A673 (cell line): ENCODE results near the gene P2RY12. TPM values are rescaled to one million over a fixed set of nuclear protein-coding genes. Genes with fewer than 3 reads are reported as not detected.
A peak's percentile ranks its signal among the peaks of the same experiment; 100 is the strongest.

Source experiments
- BruUV-seq: library from RNA; stranded (reverse); fragments of 400-500 nt; replicated peaks from 2 replicates; lab custom pipeline; 2021; lab: Mats Ljungman, UMichigan
- CTCF ChIA-PET: fragments of 300-600 bp; sonication (Branson Sonifier 250); formaldehyde crosslinking; loops from one replicate; lab custom pipeline; 2022; ENCODE audit warnings: antibody characterized with exemption; lab: Charles Lee
- POLR2A ChIA-PET: fragments of 300-600 bp; sonication (Branson Sonifier 250); formaldehyde crosslinking; loops from one replicate; lab custom pipeline; 2022; ENCODE audit warnings: antibody characterized with exemption; ENCODE audit not compliant: low non-redundant PET; lab: Charles Lee
- DNase-seq: peaks from one replicate; pipeline ENCODE4 v3.0.0-alpha.2; 2015; ENCODE audit warnings: low spot score
- H3K27ac ChIP-seq: fragments of 200-600 bp; sonication (generic); 2 replicates; pipeline ENCODE4 v1.5.1; 2016; ENCODE audit warnings: mixed run types, low read depth, mild to moderate bottlenecking, mixed read lengths, antibody characterized with exemption, low read length; ENCODE audit not compliant: poor library complexity, severe bottlenecking
- H3K27me3 ChIP-seq: fragments of 200-600 bp; sonication (generic); replicated peaks from 2 replicates; pipeline ENCODE4 v1.6.1; 2017; ENCODE audit warnings: mixed run types, low read depth, mild to moderate bottlenecking, mixed read lengths, antibody characterized with exemption, low read length; ENCODE audit not compliant: insufficient read depth, poor library complexity
- H3K36me3 ChIP-seq: fragments of 200-600 bp; sonication (generic); 2 replicates; pipeline ENCODE4 v1.6.1; 2016; ENCODE audit warnings: mixed run types, mild to moderate bottlenecking, mixed read lengths, antibody characterized with exemption, low read length; ENCODE audit not compliant: insufficient read depth, poor library complexity, severe bottlenecking
- H3K4me1 ChIP-seq: fragments of 200-600 bp; sonication (generic); 2 replicates; pipeline ENCODE4 v1.6.1; 2017; ENCODE audit warnings: mixed run types, mild to moderate bottlenecking, mixed read lengths, antibody characterized with exemption, low read length; ENCODE audit not compliant: insufficient read depth, poor library complexity, severe bottlenecking
- H3K4me3 ChIP-seq: fragments of 200-600 bp; sonication (generic); 2 replicates; pipeline ENCODE4 v1.5.1; 2016; ENCODE audit warnings: low read depth, mixed run types, mild to moderate bottlenecking, mixed read lengths, low read length; ENCODE audit not compliant: poor library complexity, severe bottlenecking
- H3K9me3 ChIP-seq: fragments of 200-600 bp; sonication (generic); 2 replicates; pipeline ENCODE4 v1.6.1; 2016; ENCODE audit warnings: mixed run types, low read depth, mild to moderate bottlenecking, mixed read lengths, antibody characterized with exemption, low read length; ENCODE audit not compliant: poor library complexity, severe bottlenecking
- EZH2 ChIP-seq: fragments of 200-600 bp; sonication (generic); IDR thresholded peaks from 2 replicates; pipeline ENCODE4 v1.6.1; 2017; ENCODE audit warnings: borderline replicate concordance, low read depth, mild to moderate bottlenecking, mixed read lengths, antibody characterized with exemption, low read length; ENCODE audit not compliant: poor library complexity, severe bottlenecking
- intact Hi-C: fragments of 100-400 bp; cut with micrococcal nuclease; formaldehyde crosslinking; loops from one replicate; pipeline ENCODE4 v1.10.0; 2022; ENCODE audit not compliant: unreplicated experiment
- total RNA-seq: library from RNA; stranded (reverse); gene quantifications from 2 replicates; pipeline ENCODE4 v1.2.3, GENCODE V29; 2021
- TF ChIP-seq, protein P1 (sequence below): fragments of 300-800, 200-600 bp; sonication (generic); conservative IDR thresholded peaks from 2 replicates; pipeline ENCODE4 v1.5.1; 2017; ENCODE audit warnings: low read depth, mild to moderate bottlenecking, antibody characterized with exemption, low read length, moderate library complexity, mixed read lengths

The P2RY12 gene
- total RNA-seq, 1 experiment from 2014 or later, result not detected

- POLR2A ChIA-PET, result no interaction called here
- no peaks in the 10 kb centered on the region for H3K27me3 ChIP-seq
- no peaks in the 10 kb centered on the region for H3K9me3 ChIP-seq
- H3K27ac ChIP-seq, result no peak overlapping the region
- H3K4me1 ChIP-seq, result peaks cover 7% of the 10 kb centered on the region
- intact Hi-C loops, result no loop called here
- peak; percentile 69 for DNase-seq
- TF ChIP-seq, protein P1, sequence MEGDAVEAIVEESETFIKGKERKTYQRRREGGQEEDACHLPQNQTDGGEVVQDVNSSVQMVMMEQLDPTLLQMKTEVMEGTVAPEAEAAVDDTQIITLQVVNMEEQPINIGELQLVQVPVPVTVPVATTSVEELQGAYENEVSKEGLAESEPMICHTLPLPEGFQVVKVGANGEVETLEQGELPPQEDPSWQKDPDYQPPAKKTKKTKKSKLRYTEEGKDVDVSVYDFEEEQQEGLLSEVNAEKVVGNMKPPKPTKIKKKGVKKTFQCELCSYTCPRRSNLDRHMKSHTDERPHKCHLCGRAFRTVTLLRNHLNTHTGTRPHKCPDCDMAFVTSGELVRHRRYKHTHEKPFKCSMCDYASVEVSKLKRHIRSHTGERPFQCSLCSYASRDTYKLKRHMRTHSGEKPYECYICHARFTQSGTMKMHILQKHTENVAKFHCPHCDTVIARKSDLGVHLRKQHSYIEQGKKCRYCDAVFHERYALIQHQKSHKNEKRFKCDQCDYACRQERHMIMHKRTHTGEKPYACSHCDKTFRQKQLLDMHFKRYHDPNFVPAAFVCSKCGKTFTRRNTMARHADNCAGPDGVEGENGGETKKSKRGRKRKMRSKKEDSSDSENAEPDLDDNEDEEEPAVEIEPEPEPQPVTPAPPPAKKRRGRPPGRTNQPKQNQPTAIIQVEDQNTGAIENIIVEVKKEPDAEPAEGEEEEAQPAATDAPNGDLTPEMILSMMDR, result peak; percentile 90
- no peak for TF ChIP-seq EZH2
- H3K36me3 ChIP-seq, result no peaks in the 10 kb centered on the region
- no TSS peak for BruUV-seq
- H3K4me3 ChIP-seq, result no peak overlapping the region
- CTCF ChIA-PET, result interaction anchor here (0.5 to 1.6 kb wide), 5 partner anchors 10 to 459 kb away, joined by 3 to 9 read pairs (median 3); no protein-coding TSS in a partner anchor
Observed at GRCh38 chr3:151379083-151379734, 5.3 kb downstream of the P2RY12 start.

GRCh38 chr3:151377768-151378385 lies 6.7 kb downstream of the P2RY12 start:
- no peaks in the 10 kb centered on the region for H3K27me3 ChIP-seq
- CTCF ChIA-PET, result interaction anchor here (0.6 kb wide), 1 partner anchor 71 kb away, joined by 3 read pairs; no protein-coding TSS in a partner anchor
- no peak for DNase-seq
- H3K36me3 ChIP-seq, result no peaks in the 10 kb centered on the region
- POLR2A ChIA-PET, result no interaction called here
- no peak for TF ChIP-seq EZH2
- TF ChIP-seq, protein P1, result no peak
- H3K4me1 ChIP-seq, result no peaks in the 10 kb centered on the region
- H3K27ac ChIP-seq, result no peak overlapping the region
- intact Hi-C loops, result no loop called here
- H3K4me3 ChIP-seq, result no peak overlapping the region
- no peaks in the 10 kb centered on the region for H3K9me3 ChIP-seq
- BruUV-seq, result no TSS peak

DNA sequence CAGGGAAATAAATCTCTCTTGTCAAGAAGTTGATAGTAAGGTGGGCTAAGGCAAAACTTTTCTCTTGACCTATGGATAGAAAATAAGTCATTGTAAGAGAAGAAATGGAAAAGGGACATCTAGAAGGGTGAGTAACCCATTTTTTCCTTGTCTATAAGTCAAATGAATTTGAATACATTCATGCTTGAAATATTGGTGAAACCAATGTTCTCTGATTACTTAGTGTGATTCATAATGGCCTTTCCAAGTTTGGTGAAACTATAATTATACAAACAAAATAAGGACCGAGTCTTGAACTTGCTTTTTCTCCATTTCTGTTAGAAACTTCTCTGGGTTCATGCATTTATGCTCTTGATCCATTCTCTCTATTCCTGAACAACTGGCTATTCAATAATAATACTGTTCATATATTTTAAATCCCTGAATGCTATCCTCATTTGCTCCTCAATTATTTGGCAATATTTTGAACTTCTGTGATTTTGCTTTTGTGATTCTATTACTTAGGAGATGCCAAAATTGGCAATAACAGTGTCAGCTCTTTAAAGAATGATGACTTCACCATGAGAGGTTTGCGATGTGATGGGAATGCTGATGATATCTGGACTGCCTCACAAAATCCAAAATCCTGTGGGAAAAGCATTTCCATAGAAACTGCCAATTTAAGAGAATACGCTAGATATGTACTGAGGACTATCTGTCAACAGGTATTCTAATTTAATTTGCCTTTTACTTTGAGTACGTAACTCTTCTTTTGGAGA lies 12.3 kb downstream of the P2RY12 start:
- no peak for TF ChIP-seq EZH2
- TF ChIP-seq, protein P1, result no peak
- no TSS peak for BruUV-seq
- no peaks in the 10 kb centered on the region for H3K9me3 ChIP-seq
- POLR2A ChIA-PET, result no interaction called here
- intact Hi-C loops, result no loop called here
- H3K4me3 ChIP-seq, result no peak overlapping the region
- no peaks in the 10 kb centered on the region for H3K27me3 ChIP-seq
- CTCF ChIA-PET, result no interaction called here
- no peak overlapping the region for H3K27ac ChIP-seq
- no peaks in the 10 kb centered on the region for H3K36me3 ChIP-seq
- no peak for DNase-seq
- H3K4me1 ChIP-seq, result no peaks in the 10 kb centered on the region
